ENCODE results near the gene CYCS.
"Not testable (repeated sequence)": the region's sequence is repeated elsewhere in the genome, so short reads cannot be mapped to it uniquely, and the experiment has no call there.

CYCS gene

DNA sequence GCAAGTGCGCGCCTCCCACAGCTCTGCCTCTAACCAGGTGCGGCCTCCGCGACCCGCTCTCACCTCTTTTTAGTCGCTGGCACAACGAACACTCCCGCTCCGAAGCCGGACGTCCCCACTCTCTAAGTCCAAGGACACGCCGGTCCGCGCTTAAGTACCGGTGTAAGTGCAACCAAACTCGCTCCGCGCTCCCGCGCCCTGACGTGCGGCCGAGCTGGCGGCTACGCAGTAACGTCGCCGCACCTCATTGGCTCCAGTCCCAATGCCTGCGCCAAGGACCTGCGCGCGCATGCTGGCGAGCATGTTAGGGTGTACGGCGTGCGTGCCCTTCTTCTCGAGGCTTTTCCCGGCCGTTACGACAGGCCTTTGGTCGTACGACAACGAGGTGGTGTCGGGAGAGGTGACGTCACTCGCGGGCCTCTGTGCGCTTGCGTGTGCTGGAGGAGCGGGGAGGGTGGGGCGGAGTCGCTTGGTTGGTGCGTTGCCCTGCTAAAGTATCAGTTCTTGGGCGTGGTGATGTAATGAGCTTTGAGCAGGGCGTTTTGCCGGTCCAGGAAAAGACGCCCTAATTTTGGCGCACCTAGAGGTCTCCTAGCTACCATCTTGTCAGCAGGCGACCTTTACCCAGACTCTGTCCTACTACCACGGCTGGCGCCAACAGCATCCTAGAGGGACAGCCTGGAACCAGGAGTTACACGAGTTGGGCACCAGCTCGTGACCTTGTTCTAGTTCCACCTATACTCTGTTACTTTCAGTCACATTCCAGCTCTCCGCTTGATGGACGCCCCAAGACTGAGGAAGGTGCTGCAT, at the start of gene CYCS:
Gene CYCS, minus strand, starts transcription at position 124 of the 810 bp plus-strand sequence. CDS start 1,141 bp downstream, outside the sequence.
- ATAC-seq, result peak; percentile 95

DNA sequence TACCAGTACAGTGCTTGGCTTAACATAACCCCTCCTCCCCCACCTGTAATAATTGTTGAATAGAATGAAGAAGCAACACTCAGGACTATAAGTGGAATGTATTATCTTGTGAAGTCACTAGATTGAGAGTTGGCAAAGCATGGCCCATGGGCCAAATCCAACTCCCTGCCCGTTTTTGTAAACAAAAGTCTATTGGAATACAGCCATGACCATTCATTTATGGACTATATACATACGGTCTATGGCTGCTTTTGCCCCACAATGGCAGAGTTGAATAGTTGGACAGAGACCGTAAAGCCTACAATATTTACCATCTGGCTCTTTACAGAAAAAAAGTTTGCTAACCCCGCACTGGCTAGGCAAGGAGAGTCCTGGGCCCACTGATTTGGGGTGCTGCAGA, 48.1 kb upstream of the CYCS start:
- no peak for ATAC-seq

DNA sequence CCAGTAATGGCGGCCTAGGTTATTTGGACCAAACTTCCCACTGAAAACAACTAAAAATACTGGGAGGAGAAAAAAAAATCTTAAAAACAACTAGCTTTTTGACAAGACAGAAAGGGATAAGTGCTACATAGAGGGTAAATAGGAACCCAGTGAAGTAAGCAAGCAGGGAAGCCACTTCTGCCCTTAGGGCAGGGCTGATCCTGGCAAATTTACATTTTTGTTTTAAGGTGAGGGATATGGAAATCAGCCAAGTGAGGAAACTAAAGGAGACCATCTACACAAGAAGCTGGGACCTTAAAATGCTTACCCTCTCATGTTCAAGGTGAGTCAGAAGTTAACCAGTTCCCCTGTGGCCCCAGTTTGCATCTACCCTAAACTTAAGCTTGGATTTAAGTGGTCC, 46.5 kb upstream of the CYCS start:
- no peak for ATAC-seq

DNA sequence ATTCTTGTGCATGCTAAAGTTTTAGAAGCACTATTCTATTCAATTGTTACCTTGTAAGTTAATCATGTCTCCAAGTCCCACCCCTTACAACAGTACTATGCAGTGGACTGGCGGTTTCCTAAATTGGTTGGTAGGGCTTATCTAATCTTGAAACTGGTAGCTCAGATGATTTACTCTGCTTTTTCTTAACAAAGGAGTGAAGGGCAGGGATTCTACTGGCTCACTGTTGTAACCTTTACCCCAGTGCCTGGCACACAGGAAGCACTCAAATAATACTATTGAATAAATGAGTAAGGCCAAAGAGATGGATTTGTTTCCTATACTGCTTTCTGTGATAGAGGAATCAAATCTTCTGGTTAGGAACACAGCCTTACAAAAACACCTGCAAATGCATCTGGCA, 46.0 kb upstream of the CYCS start:
- ATAC-seq, result no peak

DNA sequence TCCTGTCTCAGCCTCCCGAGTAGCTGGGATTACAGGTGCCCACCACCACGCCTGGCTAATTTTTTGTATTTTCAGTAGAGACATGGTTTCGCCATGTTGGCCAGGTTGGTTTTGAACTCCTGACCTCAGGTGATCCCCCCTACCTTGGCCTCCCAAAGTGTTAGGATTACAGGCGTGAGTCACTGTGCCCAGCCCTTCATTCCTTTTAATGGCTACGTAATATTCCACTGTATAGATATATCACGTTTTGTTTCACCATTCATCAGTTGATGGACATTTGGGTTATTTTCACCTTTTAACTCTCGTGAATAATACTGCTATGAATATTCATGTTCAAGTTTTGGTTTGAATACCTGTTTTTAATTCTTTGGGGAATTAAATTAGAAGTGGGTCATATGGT, 44.6 kb upstream of the CYCS start:
- ATAC-seq, result no peak

DNA sequence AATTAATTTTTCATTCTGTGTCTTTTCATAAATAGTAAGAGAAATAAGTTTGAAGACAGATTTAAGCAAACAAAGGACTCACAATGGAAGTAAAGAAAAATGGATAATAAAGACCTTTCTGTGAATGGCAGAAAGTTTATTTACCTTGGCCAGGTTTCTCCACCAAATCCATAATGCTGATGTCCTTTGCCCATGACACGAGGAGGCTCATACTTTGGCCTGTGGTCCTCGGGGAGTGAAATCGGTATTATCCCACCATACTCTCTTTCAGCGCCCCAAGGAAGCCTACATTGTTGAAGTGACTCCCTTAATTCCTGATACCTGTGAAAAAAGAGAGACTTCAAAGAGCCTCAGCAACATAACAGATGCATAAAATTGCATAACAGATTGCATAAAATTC, 43.1 kb upstream of the CYCS start:
- no peak for ATAC-seq

DNA sequence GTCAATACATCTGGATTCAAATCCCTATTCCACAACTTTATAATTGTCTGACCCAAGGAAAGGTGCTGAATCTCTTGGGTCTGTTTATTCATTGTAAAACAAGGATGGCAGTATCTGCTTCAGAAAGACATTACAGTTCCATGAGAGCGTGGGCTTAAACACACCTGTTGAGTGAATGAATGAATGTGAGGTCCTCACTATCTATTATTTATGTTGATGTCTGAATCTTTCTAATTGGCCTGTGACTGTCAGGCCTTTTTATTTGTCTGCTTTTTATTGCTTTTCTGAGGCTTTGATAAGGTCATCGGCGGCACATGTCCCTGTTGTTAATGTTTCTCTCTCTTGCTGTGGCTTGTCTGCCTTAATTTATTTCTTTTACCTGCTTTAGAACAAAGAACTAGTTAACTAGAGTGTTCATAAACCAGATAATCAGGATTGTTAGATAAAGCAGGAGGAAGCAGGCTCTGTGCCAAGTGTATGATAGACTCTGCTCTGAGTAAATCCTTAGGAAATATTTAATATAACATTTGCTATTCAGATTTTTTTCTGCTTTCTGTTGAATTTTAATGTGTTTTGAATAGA, 42.3 kb upstream of the CYCS start:
- ATAC-seq, result no peak

DNA sequence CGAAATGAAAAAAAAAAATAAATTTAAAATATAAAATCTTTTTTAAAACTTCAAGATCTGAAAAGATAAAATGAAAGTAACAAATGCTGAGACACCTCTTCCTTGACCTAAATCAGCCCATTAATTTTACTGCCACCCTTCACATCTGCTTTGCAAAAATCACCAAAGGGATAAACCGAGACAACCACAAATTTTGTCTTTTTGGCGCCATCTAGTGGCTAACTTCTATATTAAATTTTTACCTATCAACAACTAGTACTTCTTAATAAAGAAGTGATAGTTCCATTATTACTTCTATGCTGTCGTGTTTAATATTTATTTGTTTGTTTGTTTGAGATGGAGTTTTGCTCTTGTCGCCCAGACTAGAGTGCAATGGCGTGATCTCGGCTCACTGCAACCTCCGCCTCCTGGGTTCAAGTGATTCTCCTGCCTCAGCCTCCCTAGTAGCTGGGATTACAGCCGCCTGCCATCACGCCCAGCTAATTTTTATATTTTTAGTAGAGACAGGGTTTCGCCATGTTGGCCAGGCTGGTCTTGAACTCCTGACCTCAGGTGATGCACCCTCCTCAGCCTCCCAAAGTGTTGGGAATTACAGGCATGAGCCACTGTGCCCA, 35.0 kb upstream of the CYCS start:
- not testable (repeated sequence) for ATAC-seq

DNA sequence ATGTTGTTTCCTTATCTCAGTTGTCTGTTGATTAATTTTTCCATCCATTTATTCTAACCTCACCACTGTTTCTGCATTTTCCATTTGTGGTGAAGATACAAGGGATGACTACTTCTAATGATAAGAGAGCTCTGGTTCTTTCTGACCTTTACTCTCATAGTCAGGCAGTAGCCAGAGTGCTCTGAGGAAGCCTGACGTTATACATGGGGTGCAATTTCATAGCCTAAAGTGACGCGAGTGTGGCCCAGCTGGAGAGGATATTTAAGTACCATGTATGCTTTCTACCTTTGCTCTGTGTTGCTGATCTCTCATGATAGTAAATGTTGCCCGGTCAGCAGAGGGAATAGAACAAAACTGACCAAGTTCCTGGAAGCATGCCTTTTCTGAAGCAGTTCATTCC, 33.9 kb upstream of the CYCS start:
- no peak for ATAC-seq

DNA sequence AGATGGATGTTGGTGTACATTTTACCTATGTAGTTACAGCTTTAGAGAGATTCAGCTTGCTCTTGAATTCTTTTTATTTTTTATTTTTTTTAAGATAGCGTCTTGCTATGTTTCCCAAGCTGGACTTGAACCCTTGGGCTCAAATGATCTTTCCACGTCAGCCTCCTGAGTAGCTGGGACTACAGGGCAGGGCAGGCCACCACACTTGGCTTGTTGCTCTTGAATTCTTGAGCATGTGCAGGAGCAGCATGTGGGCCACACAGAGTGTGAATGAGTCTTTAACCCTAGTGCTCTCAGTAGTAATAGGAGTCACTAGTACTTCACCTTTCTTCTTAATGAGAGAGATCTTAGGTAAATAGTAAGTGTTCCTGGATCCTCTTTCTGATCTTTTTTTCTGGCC, 26.7 kb upstream of the CYCS start:
- no peak for ATAC-seq

DNA sequence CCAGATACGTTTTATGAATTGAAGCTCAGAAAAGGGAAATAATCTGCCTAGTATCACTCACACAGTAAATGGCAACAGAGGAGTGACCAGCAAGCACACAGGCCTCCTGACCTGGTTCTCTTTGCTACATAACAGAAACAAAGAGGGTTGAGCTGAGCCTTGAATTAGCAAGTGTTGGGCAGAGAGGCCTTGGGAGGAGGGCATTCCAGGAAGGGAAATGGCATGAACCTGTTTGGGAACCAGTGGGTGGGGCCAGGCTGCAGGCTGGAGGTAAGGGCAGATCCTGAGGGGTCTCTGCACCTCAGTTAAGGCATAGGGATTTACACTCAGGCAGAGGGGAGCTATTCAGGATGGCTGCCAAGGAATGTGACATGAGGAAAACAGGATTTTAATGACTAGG, 24.8 kb upstream of the CYCS start:
- ATAC-seq, result no peak

DNA sequence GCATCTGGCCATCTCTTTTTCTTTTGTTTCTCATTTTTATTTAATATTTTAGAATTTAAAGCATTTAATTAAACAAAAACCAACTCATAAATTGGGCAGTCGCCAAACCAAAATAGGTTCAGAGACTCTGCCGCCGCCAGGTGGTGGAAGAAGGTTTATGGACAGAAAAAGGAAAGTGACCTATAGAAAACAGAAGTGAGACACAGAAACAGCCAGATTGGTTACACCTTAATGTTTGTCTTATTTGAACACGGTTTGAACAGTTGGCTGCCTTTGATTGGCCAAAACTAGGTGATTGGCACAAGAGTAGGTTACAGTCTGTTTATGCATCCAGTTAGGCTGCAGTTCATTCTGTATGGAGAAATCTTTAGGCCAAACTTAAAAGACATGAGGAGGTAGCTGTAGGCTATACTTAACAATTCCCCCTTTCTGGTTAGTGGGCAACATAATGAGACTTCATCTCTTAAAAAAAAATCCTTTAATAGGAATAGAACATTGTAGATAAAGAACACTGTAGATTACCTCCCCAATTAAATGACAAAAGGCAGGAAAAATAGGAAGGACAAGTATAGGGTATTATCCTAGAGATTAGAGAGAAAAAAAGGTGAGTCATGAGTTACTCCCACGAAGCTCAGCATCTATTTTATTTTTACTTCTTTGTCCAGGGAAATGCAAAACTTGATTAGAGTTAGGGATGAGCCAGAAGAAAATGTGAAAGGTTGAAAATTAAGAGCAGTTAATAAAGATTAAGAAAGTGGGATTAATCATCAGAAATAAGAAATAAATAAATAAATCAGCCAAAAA, 23.9 kb upstream of the CYCS start:
- no peak for ATAC-seq

DNA sequence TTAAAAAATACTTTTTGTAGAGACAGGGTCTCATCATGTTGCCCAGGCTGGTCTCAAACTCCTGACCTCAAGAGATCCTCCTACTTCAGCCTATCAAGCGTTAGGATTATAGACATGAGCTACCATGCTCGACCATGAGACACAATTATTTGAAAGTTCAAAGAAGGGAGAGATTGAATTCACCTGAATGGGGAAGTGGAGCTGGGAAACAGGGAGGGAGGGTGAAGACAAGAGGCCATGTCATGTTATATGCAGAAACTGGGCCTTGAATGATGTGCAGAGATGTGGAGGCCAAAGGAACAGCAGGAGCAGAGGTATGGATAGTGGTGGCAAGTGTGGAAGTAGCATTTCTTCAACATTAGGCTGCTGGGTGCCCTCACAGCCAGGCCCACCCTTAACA, 18.7 kb upstream of the CYCS start:
- no peak for ATAC-seq

DNA sequence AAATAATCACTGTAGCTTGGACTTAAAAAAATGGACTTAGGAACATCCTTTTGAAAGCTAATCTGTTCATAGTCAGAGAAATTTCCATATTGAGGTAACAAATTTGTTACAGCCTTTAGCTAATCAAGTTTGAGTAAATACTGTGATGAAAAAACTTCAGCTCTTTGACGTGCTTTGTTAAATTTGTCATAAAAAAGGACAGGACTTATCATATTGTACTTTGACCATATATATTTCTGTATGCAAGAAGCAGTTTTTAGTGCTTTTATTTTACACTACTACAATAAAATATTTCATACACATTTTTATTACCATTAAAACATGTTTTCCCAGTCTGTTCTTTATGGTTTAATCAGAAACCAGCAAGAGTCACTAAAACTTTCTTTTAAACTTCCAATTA, 14.5 kb upstream of the CYCS start:
- ATAC-seq, result no peak

DNA sequence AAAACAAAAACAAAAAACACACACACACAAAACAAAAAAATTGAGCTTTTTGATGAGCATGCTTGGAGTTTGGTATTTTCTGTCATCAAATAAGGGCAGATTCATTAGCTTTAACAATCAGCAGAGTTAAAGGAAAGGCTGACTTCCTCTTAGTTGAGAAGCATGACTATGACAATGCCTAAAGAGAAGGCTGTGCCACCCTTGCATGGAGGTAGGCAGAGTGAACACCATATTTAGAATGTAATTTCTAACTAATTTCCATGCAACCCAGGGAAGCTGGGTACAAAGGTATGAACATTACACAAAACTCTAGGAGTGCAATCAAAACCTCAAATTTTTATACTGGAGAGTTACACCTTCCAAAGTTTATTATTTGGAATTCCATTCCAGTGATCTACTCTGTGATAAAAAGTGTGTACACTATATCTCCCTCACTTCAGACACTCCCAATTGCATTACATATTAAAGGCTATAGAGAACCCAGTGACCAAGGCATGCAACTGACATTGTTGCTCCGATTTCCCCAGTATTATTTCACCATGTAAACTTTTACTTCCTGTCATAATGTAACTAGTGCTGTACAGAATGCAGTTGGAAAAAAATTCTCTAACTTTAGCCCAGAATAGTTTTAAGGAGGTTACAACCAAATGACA, 9.4 kb upstream of the CYCS start:
- ATAC-seq, result no peak

DNA sequence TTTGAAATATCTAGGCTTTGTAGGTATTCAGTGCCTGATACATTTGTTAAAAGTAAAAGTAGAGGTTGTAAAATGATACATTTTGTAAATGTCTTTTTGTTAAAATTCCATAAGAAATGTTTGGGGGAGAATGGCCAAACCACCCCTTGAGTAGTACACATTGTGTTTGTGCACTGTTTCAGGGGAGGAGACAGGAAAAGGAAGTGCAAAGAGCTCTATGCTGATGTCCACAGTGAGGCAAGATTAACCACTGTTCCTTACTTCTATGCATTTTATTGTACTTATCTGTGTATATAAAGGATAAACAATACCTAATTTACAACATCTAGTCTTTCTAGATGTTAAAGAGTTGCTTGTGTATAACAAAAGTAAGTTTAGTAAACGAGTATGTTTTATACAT, 7.4 kb upstream of the CYCS start:
- ATAC-seq, result no peak

DNA sequence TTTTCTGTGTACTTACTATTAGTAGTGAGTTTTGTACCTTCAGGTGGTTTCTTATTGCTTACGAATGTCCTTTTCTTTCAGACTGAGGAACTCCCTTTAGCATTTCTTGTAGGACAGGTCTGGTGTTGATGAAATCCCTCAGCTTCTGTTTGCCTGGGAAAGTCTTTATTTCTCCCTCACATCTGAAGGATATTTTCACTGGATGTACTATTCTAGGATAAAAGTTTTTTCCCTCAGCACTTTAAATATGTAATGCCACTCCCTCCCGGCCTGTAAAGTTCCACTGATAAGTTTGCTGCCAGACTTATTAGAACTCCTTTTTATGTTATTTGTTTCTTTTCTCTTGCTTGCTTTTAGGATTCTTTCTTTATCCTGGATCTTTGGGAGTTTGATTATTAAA, 1.7 kb upstream of the CYCS start:
- ATAC-seq, result no peak

DNA sequence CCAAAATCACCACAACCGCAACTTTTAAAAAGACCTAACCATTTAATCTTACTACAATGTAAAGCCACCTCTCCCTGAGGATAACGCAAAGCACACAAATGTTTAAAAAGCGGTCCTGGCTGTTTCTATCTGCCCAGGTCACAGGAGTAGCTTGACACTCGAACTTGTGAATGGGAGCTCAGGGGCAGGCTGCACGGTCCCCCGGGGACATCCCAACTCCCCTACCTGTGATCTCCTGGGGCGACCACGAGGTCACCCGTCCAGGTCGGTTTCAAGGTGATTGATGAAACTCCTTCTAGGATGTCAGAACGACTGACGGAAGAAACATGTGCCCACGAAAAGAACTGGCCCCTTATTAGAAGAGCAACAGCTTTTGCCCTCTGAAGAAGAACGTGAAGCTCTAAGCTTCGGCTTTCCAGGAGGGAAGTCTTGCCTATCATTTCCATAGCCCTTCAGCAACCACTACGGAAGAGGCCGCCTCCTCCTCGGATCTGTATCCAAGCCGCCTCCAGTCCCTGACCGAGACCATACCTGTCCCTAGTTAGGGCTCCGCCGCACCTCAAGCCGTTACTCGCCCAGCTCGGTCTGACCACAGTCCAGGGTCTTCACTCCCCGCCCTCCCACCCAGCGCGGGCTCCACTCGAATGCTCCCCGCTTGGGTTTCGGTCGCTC, 459 bp downstream of the CYCS start:
- ATAC-seq, result no peak

DNA sequence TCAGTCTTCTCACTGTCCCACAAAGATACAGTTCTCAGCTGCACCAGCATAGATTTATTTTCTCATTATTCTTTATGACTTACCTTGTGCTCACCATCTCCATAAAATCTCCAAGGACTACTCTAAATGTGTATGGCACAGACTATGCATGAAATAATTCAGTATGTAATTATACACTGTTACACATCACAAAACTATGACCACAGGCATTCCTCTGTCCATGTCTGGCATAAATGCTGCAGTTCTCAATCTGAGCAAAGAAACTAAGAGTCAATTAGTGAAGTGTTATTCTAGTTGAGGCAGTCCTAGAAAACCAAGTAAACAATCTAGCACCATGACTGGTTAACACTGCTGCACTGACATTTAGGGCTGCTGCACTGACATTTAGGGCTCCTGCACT, 2.7 kb downstream of the CYCS start:
- no peak for ATAC-seq

DNA sequence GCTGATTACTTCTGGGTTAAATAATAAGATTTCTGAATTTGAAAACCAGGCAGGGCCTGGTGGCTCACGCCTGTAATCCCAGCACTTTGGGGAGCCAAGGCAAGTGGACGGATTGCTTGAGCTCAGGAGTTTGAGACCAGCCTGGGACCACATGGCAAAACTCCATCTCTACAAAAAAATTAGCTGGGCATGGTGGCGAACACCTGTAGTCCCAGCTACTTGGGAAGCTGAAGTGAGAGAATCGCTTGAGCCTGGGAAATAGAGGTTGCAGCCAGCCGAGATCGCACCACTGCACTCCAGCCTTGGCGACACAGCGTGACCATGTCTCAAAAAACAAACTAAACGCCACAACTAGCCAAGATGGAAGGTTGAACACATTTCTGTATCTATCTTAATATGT, 3.5 kb downstream of the CYCS start:
- ATAC-seq, result no peak

DNA sequence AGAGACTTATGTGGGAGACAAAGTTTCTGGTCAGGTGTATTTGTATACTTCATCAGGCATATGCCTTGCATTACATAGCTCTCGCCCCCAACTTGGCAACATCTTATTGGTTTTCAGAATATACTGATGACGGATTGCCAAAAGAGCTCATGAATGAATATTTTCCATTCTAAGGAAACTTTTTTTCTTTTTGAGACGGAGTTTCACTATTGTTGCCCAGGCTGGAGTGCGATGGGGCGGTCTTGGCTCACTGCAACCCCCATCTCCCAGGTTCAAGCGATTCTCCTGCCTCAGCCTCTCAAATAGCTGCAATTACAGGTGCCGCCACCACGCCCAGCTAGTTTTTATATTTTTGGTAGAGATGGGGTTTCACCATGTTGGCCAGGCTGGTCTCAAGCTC, 6.0 kb downstream of the CYCS start:
- no peak for ATAC-seq

DNA sequence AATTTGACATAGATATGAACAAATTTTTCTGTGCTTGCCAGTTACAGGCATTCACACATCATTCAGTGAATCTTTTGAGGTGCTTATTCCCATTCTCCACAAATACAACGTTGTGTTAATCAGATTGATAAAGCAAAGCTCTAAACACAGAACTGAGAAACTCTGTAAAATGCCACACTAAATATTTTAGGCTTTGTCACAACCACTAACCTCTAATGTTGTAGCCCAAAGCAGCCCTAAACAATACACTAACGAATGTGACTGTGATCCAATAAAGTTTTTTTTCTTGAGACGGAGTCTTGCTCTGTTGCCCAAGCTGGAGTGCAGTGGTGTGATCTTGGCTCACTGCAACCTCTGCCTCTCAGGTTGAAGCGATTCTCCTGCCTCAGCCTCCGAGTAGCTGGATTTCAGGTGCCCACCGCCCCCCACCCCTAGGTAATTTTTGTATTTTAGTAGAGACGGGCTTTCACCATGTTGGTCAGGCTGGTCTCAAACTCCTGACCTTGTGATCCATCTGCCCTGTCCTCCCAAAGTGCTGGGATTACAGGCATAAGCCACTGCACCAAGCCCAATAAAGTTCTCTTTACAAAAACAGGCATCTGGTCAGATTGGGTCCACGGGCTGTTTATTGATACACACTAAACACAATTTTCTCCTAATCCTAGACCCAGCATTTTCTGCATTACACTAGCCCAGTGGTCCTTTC, 6.9 kb downstream of the CYCS start:
- no peak for ATAC-seq

All from activated CD4-positive, CD25-positive, alpha-beta regulatory T cell treated with anti-CD3 and anti-CD28 coated beads, Interleukin-2, amount 50 U/mL, for 24 hours (primary cell).